Gastrocnemius medialis (tissue), 4 donors: Measurements from ENCODE around the gene ARHGAP26.

ENCODE experiments used
- CTCF ChIP-seq, 5 experiments: fragments of 450-650 bp in 3 of 5; fragments of 200-600 bp in 2 of 5; sonication (generic) in 2 of 5; IDR thresholded peaks in 4 of 5; conservative IDR thresholded peaks in 1 of 5; 1 replicate in 4 of 5; 2 replicates in 1 of 5; pipeline ENCODE4 v1.5.1; 2016 to 2019; ENCODE audit warnings: antibody characterized with exemption in 5 of 5, mild to moderate bottlenecking in 3 of 5, moderate library complexity in 3 of 5
- POLR2A ChIP-seq, 2 donors: fragments of 450-650 bp; IDR thresholded peaks; one replicate each; pipeline ENCODE4 v1.6.1; 2017; ENCODE audit warnings: antibody characterized with exemption in 2 of 2, mild to moderate bottlenecking in 2 of 2, moderate library complexity in 2 of 2

- TF ChIP-seq POLR2A (IDR thresholded peaks at IDR 0.05) = no peak
- no peak for TF ChIP-seq CTCF (IDR thresholded peaks at IDR 0.05 in 4 of 5, conservative IDR thresholded peaks at IDR 0.05 in 1 of 5)
Measured at GRCh38 chr5:143062379-143062778, 292.2 kb downstream of the ARHGAP26 start.
